H1 (cell line): ENCODE measurements around the gene SGO2. TPM values are rescaled to one million over a fixed set of nuclear protein-coding genes. Genes with fewer than 3 reads are reported as not detected.

Source experiments
- CTCF ChIA-PET: fragments of 300-600 bp; sonication (Branson Sonifier 250); formaldehyde crosslinking; loops from one replicate; lab custom pipeline; 2021; ENCODE audit not compliant: partially characterized antibody; lab: Charles Lee
- POLR2A ChIA-PET: fragments of 300-600 bp; sonication (Branson Sonifier 250); formaldehyde crosslinking; loops from one replicate; lab custom pipeline; 2021; ENCODE audit warnings: inconsistent platforms; ENCODE audit not compliant: partially characterized antibody; lab: Charles Lee
- DNase-seq, 2 experiments: peaks; one replicate each; pipeline versions ENCODE4 v3.0.0 to v3.0.0-alpha.2; 2010 to 2022; ENCODE audit warnings: low spot score in 2 of 2, low read depth in 1 of 2, mixed read lengths in 1 of 2
- FAIRE-seq: peaks from 2 replicates; lab custom pipeline; 2011; peaks lifted over from hg19 to GRCh38; lab: Jason Lieb, UNC
- H2AFZ ChIP-seq: 2 replicates; pipeline ENCODE4 v1.8.1; 2012; ENCODE audit warnings: low read length, inconsistent platforms
- H2AK5ac ChIP-seq: 2 replicates; pipeline ENCODE4 v1.6.1; 2013; ENCODE audit warnings: low read depth, low read length
- H2BK120ac ChIP-seq: replicated peaks from 2 replicates; pipeline ENCODE3; 2013; ENCODE audit warnings: low read depth, low read length, inconsistent platforms
- H2BK12ac ChIP-seq: 2 replicates; pipeline ENCODE4 v1.6.1; 2013; ENCODE audit warnings: low read depth, low read length
- H2BK15ac ChIP-seq: 2 replicates; pipeline ENCODE4 v1.6.1; 2013; ENCODE audit warnings: low read length
- H2BK20ac ChIP-seq: 2 replicates; pipeline ENCODE4 v1.6.1; 2013; ENCODE audit warnings: low read length
- H2BK5ac ChIP-seq: 2 replicates; pipeline ENCODE4 v1.6.1; 2013; ENCODE audit warnings: low read depth, low read length
- H3K14ac ChIP-seq: 2 replicates; pipeline ENCODE4 v1.6.1; 2013; ENCODE audit warnings: inconsistent platforms; ENCODE audit not compliant: insufficient read length
- H3K18ac ChIP-seq: 2 replicates; pipeline ENCODE4 v1.6.1; 2013; ENCODE audit warnings: low read length; ENCODE audit errors: extremely low read depth
- H3K23ac ChIP-seq: 2 replicates; pipeline ENCODE4 v1.6.1; 2013; ENCODE audit warnings: inconsistent platforms; ENCODE audit not compliant: insufficient read length
- H3K23me2 ChIP-seq: 2 replicates; pipeline ENCODE4 v1.6.1; 2013; ENCODE audit warnings: low read depth, low read length
- H3K27ac ChIP-seq: 2 replicates; pipeline ENCODE4 v1.6.1; 2011; ENCODE audit warnings: low read depth, low read length, inconsistent platforms
- H3K27me3 ChIP-seq, 4 experiments: replicated peaks in 1 of 4; 1 replicate in 1 of 4; 2 replicates in 3 of 4; pipeline versions ENCODE4 v1.6.1 to v1.8.1; 2011 to 2013; ENCODE audit warnings: low read length in 3 of 4, mild to moderate bottlenecking in 3 of 4, inconsistent platforms in 2 of 4, mixed read lengths in 2 of 4, moderate library complexity in 1 of 4; ENCODE audit not compliant: control insufficient read depth in 3 of 4, insufficient read depth in 3 of 4; ENCODE audit errors: extremely low read depth in 1 of 4
- H3K36me3 ChIP-seq, 4 experiments: 2 replicates each; pipeline versions ENCODE4 v1.6.1 to v1.8.1; 2011 to 2013; ENCODE audit warnings: mild to moderate bottlenecking in 4 of 4, low read length in 3 of 4, moderate library complexity in 2 of 4, control low read depth in 1 of 4, inconsistent platforms in 1 of 4; ENCODE audit not compliant: insufficient read depth in 4 of 4, control insufficient read depth in 2 of 4
- H3K4ac ChIP-seq: replicated peaks from 2 replicates; pipeline ENCODE3; 2013; ENCODE audit warnings: low read length, low read depth, mixed read lengths, inconsistent platforms; ENCODE audit not compliant: insufficient read length
- H3K4me1 ChIP-seq, 4 experiments: replicated peaks in 1 of 4; 1 replicate in 1 of 4; 2 replicates in 3 of 4; pipeline versions ENCODE4 v1.6.1 to v1.8.1; 2011 to 2013; ENCODE audit warnings: low read length in 3 of 4, inconsistent platforms in 2 of 4, mixed read lengths in 1 of 4; ENCODE audit not compliant: insufficient read depth in 4 of 4, control insufficient read depth in 3 of 4
- H3K4me2 ChIP-seq, 2 experiments: 2 replicates each; pipeline versions ENCODE4 v1.6.1 to v1.8.1; 2011 to 2013; ENCODE audit warnings: low read depth in 2 of 2, low read length in 2 of 2, control low read depth in 1 of 2, inconsistent platforms in 1 of 2, mild to moderate bottlenecking in 1 of 2; ENCODE audit not compliant: insufficient read depth in 1 of 2
- H3K4me3 ChIP-seq, 4 experiments: fragments of 200-600, 300-600 bp in 1 of 4; sonication (generic), shearing (Covaris generic), sonication (Bioruptor Twin) in 1 of 4; 2 replicates each; pipeline versions ENCODE4 v1.5.1 to v1.8.1; 2011 to 2016; ENCODE audit warnings: low read length in 4 of 4, low read depth in 3 of 4, control low read depth in 2 of 4, inconsistent platforms in 2 of 4, mild to moderate bottlenecking in 2 of 4, mixed read lengths in 1 of 4, moderate library complexity in 1 of 4; ENCODE audit not compliant: insufficient read depth in 2 of 4; ENCODE audit errors: extremely low read depth in 1 of 4
- H3K56ac ChIP-seq: replicated peaks from 2 replicates; pipeline ENCODE3; 2013; ENCODE audit warnings: low read depth, mild to moderate bottlenecking, mixed read lengths, low read length, inconsistent platforms; ENCODE audit not compliant: insufficient read length
- H3K79me1 ChIP-seq: 2 replicates; pipeline ENCODE4 v1.6.1; 2013; ENCODE audit warnings: low read depth, low read length, control low read depth
- H3K79me2 ChIP-seq, 2 experiments: 2 replicates each; pipeline versions ENCODE4 v1.6.1 to v1.8.1; 2012 to 2013; ENCODE audit warnings: low read length in 2 of 2, mild to moderate bottlenecking in 2 of 2, inconsistent platforms in 1 of 2; ENCODE audit not compliant: insufficient read depth in 2 of 2, control insufficient read depth in 1 of 2
- H3K9ac ChIP-seq, 4 experiments: replicated peaks in 1 of 4; 1 replicate in 1 of 4; 2 replicates in 3 of 4; pipeline versions ENCODE4 v1.6.1 to v1.8.1; 2011 to 2013; ENCODE audit warnings: low read depth in 3 of 4, low read length in 3 of 4, control low read depth in 2 of 4, mild to moderate bottlenecking in 2 of 4, moderate library complexity in 2 of 4, inconsistent platforms in 1 of 4; ENCODE audit errors: extremely low read depth in 1 of 4
- H3K9me3 ChIP-seq, 2 experiments: 2 replicates each; pipeline versions ENCODE4 v1.6.1 to v1.8.1; 2012 to 2013; ENCODE audit warnings: mild to moderate bottlenecking in 2 of 2, moderate library complexity in 2 of 2, control low read depth in 1 of 2, inconsistent platforms in 1 of 2, low read depth in 1 of 2, low read length in 1 of 2, mixed read lengths in 1 of 2; ENCODE audit not compliant: insufficient read depth in 2 of 2
- H4K20me1 ChIP-seq, 2 experiments: replicated peaks in 1 of 2; 2 replicates each; pipeline versions ENCODE3 to v1.8.1; 2011 to 2013; ENCODE audit warnings: inconsistent platforms in 2 of 2, low read length in 2 of 2, mild to moderate bottlenecking in 1 of 2; ENCODE audit not compliant: insufficient read depth in 2 of 2, control insufficient read depth in 1 of 2
- H4K5ac ChIP-seq: 2 replicates; pipeline ENCODE4 v1.6.1; 2013; ENCODE audit warnings: low read length, low read depth, mixed read lengths, inconsistent platforms; ENCODE audit not compliant: insufficient read length
- H4K8ac ChIP-seq: 2 replicates; pipeline ENCODE4 v1.8.0; 2013; ENCODE audit warnings: mild to moderate bottlenecking, moderate library complexity, low read length, inconsistent platforms; ENCODE audit not compliant: insufficient read depth; ENCODE audit errors: extremely low read depth
- H4K91ac ChIP-seq: replicated peaks from 2 replicates; pipeline ENCODE3; 2013; ENCODE audit warnings: low read length, mixed read lengths, inconsistent platforms; ENCODE audit not compliant: insufficient read length
- ASH2L ChIP-seq: fragments of 200-600, 300-600 bp; sonication (generic); IDR thresholded peaks from one replicate; pipeline ENCODE4 v1.7.1; 2017; ENCODE audit warnings: low read length
- BACH1 ChIP-seq: IDR thresholded peaks from 2 replicates; pipeline ENCODE4 v1.6.1; 2012; ENCODE audit warnings: low read length, improper control_type of control experiment
- CHD1 ChIP-seq: IDR thresholded peaks from 2 replicates; pipeline ENCODE4 v1.6.1; 2012; ENCODE audit warnings: low read depth, low read length, improper control_type of control experiment
- CHD2 ChIP-seq: IDR thresholded peaks from 2 replicates; pipeline ENCODE4 v1.6.1; 2012; ENCODE audit warnings: low read length, improper control_type of control experiment
- EP300 ChIP-seq, 2 experiments: IDR thresholded peaks; 1 replicate in 1 of 2; 2 replicates in 1 of 2; pipeline ENCODE4 v1.6.1; 2011 to 2012; ENCODE audit warnings: low read depth in 2 of 2, low read length in 2 of 2, mild to moderate bottlenecking in 2 of 2, borderline replicate concordance in 1 of 2, inconsistent platforms in 1 of 2, moderate library complexity in 1 of 2
- HDAC6 ChIP-seq: IDR thresholded peaks from one replicate; pipeline ENCODE4 v1.7.1; 2012; ENCODE audit warnings: low read depth, mild to moderate bottlenecking, inconsistent platforms, low read length, moderate library complexity
- KDM4A ChIP-seq: IDR thresholded peaks from one replicate; pipeline ENCODE4 v1.7.1; 2012; ENCODE audit warnings: low read depth, mild to moderate bottlenecking, moderate library complexity, low read length, inconsistent platforms; ENCODE audit not compliant: severe bottlenecking
- KDM5A ChIP-seq: fragments of 200-600 bp; IDR thresholded peaks from 2 replicates; pipeline ENCODE4 v1.7.1; 2012; ENCODE audit warnings: mild to moderate bottlenecking, low read length, inconsistent platforms, mixed read lengths
- MAFK ChIP-seq: IDR thresholded peaks from 2 replicates; pipeline ENCODE4 v1.6.1; 2012; ENCODE audit warnings: low read depth, mild to moderate bottlenecking, improper control_type of control experiment, low read length
- POLR2A ChIP-seq, 2 experiments: IDR thresholded peaks; 1 replicate in 1 of 2; 2 replicates in 1 of 2; pipeline ENCODE4 v1.6.1; 2011; ENCODE audit warnings: low read depth in 2 of 2, low read length in 2 of 2, mild to moderate bottlenecking in 2 of 2; ENCODE audit errors: control extremely low read depth in 1 of 2
- POLR2AphosphoS5 ChIP-seq: IDR thresholded peaks from 2 replicates; pipeline ENCODE4 v1.6.1; 2011; ENCODE audit warnings: low read depth, low read length
- POU5F1 ChIP-seq: IDR thresholded peaks from 2 replicates; pipeline ENCODE4 v1.6.1; 2011; ENCODE audit warnings: low read depth, mild to moderate bottlenecking, low read length, moderate library complexity
- RNF2 ChIP-seq: fragments of 200-900, 300-1000 bp; sonication (generic); IDR thresholded peaks from 2 replicates; pipeline ENCODE4 v1.7.1; 2016; ENCODE audit warnings: borderline replicate concordance, low read depth, mild to moderate bottlenecking, antibody characterized with exemption, low read length; ENCODE audit not compliant: poor library complexity, severe bottlenecking; ENCODE audit errors: missing control alignments
- SP4 ChIP-seq: IDR thresholded peaks from 2 replicates; pipeline ENCODE4 v1.6.1; 2012; ENCODE audit warnings: low read length, inconsistent platforms
- TBP ChIP-seq: IDR thresholded peaks from 2 replicates; pipeline ENCODE4 v1.6.1; 2011; ENCODE audit warnings: low read depth, low read length, improper control_type of control experiment
- TCF12 ChIP-seq: IDR thresholded peaks from 2 replicates; pipeline ENCODE4 v1.6.1; 2011; ENCODE audit warnings: low read depth, mild to moderate bottlenecking, low read length
- ZNF274 ChIP-seq: IDR thresholded peaks from 2 replicates; pipeline ENCODE4 v1.7.0; 2012; ENCODE audit warnings: low read length, borderline replicate concordance; ENCODE audit errors: extremely low read depth
- WGBS, 2 experiments: shearing (Covaris generic) in 1 of 2; methylation state at CpG; one replicate each; pipeline versions ENCODE4 v1.1.6 to v1.1.7; 2013 to 2015; ENCODE audit warnings: low lambda C conversion rate in 2 of 2, mixed read lengths in 2 of 2, inconsistent platforms in 1 of 2, low coverage in 1 of 2, missing lambda C conversion rate in 1 of 2; ENCODE audit not compliant: insufficient replicate concordance in 2 of 2, insufficient coverage in 1 of 2, insufficient read length in 1 of 2; ENCODE audit errors: extremely low coverage in 1 of 2, missing lambda C conversion rate in 1 of 2; 5-methylcytosine and 5-hydroxymethylcytosine counted together
- polyA plus RNA-seq, 7 experiments: library from polyadenylated mRNA; depleted of rRNA in 3 of 7; stranded (reverse) in 5 of 7; unstranded in 2 of 7; fragments of >200 nt in 5 of 7; fragments of 200-250 nt in 2 of 7; gene quantifications; 1 replicate in 5 of 7; 2 replicates in 1 of 7; 4 replicates in 1 of 7; pipeline versions ENCODE4 v1.2.1 to v1.2.3, GENCODE V29; 2011 to 2013; ENCODE audit warnings: missing spikeins in 2 of 7, mixed read lengths in 2 of 7
- total RNA-seq: library from RNA; stranded (reverse); fragmentation: NEBNext Ultra II Directional; extraction: Animal tissue kit (Norgen Biotek cat#: 25700); gene quantifications from 2 replicates; pipeline ENCODE4 v1.2.1, GENCODE V29; 2021

The SGO2 gene
- total and polyA plus RNA-seq, 2 of the 8 experiments (the other 6 are each of a cell fraction or from before 2014, with no cell fraction given), result 2.4 to 33.2 TPM

DNA sequence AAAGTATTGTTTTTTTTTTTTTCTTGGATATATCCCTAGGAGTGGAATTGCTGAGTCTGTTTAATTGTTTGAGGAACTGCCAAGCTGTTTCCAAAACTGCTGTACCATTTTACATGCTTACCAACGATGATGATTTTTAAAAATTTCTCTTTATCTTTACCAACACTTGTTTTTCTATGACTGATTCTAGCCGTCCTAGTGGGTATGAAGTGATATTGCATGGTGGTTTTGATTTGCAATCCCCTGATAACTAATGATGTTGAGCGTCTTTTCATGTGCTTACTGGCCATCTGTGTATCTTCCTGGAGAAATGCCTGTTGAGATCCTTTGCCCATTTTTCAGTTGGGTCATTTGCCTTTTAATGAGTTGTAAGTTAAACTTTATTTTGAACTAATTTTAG is 51.0 kb downstream of the SGO2 start:
- Histone ChIP-seq H4K5ac (no peak overlapping the region), H3K79me1 (no peaks in the 10 kb centered on the region), H3K23ac (no peak overlapping the region), H4K8ac (no peak overlapping the region), H4K20me1 (no peaks in the 10 kb centered on the region), H2BK20ac (no peak overlapping the region), H2AK5ac (no peak overlapping the region), H3K18ac (no peak overlapping the region), H2BK15ac (no peak overlapping the region), H3K9ac (no peak overlapping the region), H3K9me3 (no peaks in the 10 kb centered on the region), H2BK5ac (no peak overlapping the region), H2BK12ac (no peak overlapping the region), H3K79me2 (no peaks in the 10 kb centered on the region), H3K4me3 (no peak overlapping the region), H3K4me2 (no peak overlapping the region), H3K56ac (no peak overlapping the region), H3K14ac (no peak overlapping the region), H4K91ac (no peak overlapping the region), H3K36me3 (no peaks in the 10 kb centered on the region), H3K27me3 (no peaks in the 10 kb centered on the region), H3K4me1 (no peaks in the 10 kb centered on the region), H3K4ac (no peak overlapping the region), H2AFZ (no peak overlapping the region), H3K23me2 (no peaks in the 10 kb centered on the region), H2BK120ac (no peak overlapping the region), H3K27ac (no peak overlapping the region)
- no peak for FAIRE-seq
- ChIA-PET CTCF (interaction anchor here (0.9 to 1.5 kb wide), 4 partner anchors 37 to 606 kb away, joined by 3 to 4 read pairs (median 3); no protein-coding TSS in a partner anchor), POLR2A (no interaction called here)
- no peak for DNase-seq
- WGBS, 2 experiments, result 91% methylated on average over 3 of the region's 3 CpGs; no CpG with 5 or more reads in 1 of the 2 experiments
- TF ChIP-seq SP4, result no peak
- no peak for TF ChIP-seq KDM5A
- no peak for TF ChIP-seq MAFK
- no peak for TF ChIP-seq HDAC6
- no peak for TF ChIP-seq BACH1
- TF ChIP-seq ZNF274, result no peak
- no peak for TF ChIP-seq CHD1
- TF ChIP-seq EP300 (IDR thresholded peaks at IDR 0.05; ENCODE audit: borderline replicate concordance in 1 of 2, low read depth in 2 of 2, low read length in 2 of 2), result no peak
- no peak for TF ChIP-seq POLR2A (IDR thresholded peaks at IDR 0.05; ENCODE audit: control extremely low read depth in 1 of 2, low read depth in 2 of 2, low read length in 2 of 2)
- no peak for TF ChIP-seq CHD2
- TF ChIP-seq TCF12, result no peak
- no peak for TF ChIP-seq POLR2AphosphoS5
- no peak for TF ChIP-seq ASH2L
- TF ChIP-seq KDM4A, result no peak
- no peak for TF ChIP-seq POU5F1
- TF ChIP-seq RNF2, result no peak
- TF ChIP-seq TBP, result no peak
